Limb (tissue), 2 donors: ENCODE data around the gene FOCAD.

Experiments used
- DNase-seq, 2 donors: peaks; one replicate each; pipeline ENCODE4 v3.0.0-alpha.2; 2016; ENCODE audit errors: extremely low spot score in 2 of 2

The FOCAD gene

DNA sequence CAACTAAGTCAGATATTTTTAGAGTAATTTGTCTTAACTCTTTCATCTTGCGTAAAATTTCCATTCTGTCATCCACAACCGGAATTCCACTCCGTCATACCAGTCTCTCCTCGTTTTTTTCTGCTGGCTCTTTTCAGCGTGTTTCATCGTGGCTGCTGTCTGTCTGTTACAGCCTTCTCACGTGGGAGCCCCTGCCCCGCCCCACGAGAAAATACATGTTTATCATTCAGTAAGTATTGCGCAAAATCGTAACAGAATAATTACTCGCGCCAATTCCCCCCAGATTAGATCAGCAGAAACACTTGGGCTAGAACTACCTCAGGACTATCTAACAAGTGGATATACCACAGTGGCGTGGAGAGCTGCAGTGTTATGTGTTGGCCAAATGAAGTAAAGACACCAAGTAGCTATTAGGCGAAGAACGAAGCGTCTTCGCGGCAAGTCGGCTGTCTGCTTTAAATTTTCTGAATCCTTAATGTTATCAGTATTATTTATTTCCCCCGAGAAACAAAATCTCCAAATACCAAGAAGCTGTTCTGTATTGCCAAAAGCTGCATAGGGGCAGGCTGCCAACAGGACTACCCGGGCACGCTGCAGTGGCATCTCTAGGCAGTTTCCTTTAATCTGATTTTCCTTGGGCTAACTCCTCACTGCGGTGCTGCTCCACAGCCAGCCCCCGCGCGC is 566 bp upstream of the FOCAD start:
- DNase-seq = peak in 1 of 2 donors; percentile 40

- DNase-seq = no peak
Observed at GRCh38 chr9:20684875-20685696, 1.0 kb downstream of the FOCAD start.

- DNase-seq = no peak
Observed at GRCh38 chr9:20685769-20686168, 1.7 kb downstream of the FOCAD start.

- no peak for DNase-seq
Observed at GRCh38 chr9:20689833-20690232, 5.8 kb downstream of the FOCAD start.

DNA sequence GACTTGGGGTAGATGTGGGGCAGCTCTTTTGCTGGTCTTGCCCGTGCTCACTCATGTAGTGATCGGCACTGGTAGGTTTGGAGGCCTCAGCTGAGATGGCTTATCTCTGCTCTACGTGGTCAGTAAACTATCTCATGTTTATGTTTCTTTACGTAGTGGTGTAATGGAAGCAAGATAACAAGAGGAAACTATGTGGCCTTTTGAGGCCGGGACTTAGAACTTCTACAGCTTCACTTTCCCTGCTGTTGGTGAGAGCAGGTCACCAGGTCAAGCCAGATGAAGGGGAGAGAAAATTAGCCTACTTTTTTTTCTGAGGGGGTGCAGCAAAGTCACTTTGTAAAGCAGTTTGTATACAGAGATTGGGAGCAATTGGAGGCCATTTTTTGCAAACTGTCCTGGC is 8.5 kb downstream of the FOCAD start:
- DNase-seq = no peak

GRCh38 chr9:20693068-20693467 is 9.0 kb downstream of the FOCAD start:
- DNase-seq = no peak

GRCh38 chr9:20694248-20694647 is 10.2 kb downstream of the FOCAD start:
- no peak for DNase-seq

DNA sequence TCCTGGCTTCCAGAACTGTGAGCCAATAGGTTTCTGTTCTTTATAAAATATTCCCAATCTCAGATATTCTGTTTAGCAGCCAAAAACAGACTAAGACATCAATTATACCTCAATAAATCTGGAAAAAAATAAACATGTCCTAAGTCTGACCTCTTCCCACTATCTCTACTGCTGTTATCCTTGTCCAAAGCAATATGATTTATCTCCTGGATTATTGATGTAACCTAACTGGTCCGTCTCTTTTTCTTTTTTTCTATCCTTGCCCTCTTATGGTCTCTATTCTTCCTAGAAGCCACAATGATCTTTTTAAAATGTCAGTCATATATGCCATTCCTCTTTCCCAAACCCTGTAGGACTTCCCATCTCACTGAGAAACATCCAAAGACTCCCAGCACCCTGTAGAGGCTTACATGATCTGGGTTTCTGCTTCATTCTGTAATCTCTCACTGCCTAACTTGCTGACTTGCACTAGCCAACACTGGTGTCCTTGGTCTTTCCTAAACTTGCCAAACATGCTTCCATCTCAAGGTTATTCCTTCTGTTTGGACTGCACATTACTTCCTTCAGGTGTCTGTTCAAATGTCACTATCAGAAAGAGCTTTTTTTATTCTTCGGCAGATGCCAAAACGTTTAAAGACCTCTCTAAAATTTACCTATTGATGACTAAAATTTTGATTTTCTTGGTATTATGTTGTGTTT is 13.1 kb downstream of the FOCAD start:
- DNase-seq = no peak

GRCh38 chr9:20698782-20699181 is 14.7 kb downstream of the FOCAD start:
- DNase-seq = no peak

DNA sequence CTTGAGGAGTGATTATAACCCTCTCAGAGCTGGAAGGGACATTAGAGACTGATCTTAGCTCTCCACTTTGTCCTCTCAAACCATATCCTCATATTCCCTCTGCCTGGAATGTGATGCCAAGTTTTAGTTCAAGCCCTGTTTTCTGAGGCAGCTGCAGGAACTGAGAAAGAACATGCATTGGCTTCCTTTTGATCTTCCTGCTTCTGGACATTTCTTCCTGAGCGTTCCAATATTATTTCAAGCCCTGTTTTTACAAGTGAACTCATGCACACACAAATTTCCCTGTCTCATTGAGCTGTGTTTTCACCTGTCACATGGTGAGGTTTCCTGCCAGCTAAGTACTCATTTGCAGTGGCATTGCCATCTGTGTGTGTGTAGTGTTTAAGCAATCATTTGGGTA is 17.0 kb downstream of the FOCAD start:
- DNase-seq = peak in 1 of 2 donors; percentile 36

DNA sequence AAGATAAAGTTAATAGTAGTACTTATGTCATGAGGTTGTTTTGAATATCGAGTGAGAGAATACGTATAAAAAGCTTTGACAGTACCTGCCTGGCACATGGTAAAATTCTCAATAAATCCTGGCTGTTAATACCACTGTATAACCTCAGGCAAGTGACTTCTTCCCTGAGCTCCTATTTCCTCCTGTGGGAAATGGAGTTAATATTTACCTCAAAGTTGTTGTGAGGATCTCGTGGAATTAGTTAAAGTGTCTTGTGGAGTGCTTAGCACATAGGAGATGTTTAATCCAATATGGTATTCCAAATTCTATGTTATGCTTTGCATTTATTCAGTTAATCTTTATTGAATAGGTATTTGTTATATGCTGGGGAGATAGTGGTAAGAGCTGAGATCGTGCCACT is 18.5 kb downstream of the FOCAD start:
- DNase-seq = no peak

DNA sequence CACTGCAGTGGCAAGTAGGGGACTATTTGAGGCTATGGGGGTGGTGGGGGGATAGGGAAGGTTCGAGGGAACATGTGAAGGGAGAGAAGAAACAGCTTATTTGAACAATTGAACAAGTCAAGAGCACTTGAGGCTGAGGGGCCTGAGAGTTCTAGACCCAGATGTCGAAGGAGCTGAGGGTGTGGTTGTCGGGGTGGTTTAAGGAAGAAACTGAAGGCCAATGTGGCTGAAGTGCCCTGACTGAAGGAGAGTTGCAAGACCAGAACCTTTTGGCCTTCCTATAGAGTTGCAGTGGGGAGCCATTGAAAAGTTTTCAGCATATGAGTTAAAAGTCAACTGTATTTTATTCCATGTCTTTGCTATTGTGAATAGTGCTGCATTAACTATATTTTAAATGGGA is 19.1 kb downstream of the FOCAD start:
- no peak for DNase-seq

DNA sequence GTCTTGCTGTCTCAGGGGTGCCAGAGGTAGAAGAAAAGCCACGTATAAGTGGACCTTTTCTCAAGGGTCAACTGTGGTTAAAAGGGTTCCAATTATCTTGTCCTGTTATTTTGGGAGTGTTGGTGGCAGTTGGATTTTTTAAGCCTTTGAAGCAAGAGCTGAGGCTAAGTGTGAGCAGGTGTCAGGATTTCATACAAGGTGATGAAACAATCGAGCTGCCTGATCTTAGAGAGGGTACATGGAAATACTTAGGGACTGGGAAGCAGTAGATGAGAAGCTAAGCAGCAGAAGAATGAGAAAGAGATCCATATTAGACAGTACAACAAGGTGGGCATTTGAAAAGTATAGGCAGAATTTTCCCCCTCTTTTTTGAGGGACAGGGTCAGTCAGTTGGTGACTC is 23.6 kb downstream of the FOCAD start:
- DNase-seq = no peak

DNA sequence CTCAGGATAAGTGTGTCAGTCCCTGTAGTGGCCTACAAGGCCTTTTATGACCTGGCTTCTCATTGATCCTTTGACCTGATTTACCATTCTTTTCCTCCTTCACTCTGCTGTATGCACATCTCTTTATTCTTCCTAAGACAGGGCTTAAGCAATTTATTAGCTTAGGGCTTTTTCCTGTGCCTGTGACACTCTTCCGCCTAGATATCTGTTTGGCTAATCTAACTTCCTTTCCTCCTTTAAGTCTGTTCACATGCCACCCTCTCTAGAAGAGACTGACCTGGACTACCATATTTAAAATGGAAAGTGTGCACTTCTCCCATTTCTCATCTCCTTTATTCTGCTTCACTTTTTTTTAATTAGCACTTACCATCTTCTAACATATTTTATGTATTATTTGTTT is 29.1 kb downstream of the FOCAD start:
- no peak for DNase-seq

GRCh38 chr9:20714442-20715415 is 30.7 kb downstream of the FOCAD start:
- DNase-seq = no peak

DNA sequence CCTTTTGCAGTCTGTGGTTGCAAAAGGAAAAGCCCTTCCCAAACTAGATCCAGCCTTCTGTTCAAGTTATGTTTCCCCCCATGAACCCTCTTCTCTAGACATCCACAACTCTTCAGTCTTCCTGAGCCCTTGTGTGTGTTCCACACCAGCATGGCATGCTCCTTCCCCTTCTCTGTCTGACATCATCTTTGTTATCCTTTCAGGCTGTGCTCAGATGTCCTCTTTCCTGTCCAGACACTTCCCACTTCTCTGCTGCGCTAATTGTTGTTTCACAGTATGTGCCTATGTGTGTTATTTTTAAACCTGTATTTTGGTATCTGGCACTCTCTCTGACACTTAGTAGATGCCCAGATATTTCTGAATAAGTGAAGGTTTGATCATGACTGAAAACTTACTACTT is 38.2 kb downstream of the FOCAD start:
- DNase-seq = no peak

DNA sequence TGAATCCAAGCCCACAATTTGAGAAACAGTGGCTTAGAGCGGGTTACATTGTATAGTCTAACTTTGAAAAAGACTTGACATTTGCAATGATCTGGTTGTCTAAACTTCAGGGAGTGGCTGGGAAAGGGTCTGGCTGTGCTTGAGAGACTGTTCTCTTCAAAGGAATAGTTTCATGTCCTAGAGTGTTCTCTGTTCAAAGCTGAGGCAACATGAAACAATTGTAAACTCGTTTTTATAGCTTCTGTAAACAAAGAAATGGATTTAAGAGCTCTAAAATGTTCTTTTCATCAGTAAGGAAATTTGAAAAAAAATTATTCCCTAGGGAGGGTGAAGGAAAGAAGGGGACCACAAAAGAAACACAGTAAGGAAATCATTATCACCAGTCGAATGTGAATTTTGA is 41.6 kb downstream of the FOCAD start:
- DNase-seq = no peak

DNA sequence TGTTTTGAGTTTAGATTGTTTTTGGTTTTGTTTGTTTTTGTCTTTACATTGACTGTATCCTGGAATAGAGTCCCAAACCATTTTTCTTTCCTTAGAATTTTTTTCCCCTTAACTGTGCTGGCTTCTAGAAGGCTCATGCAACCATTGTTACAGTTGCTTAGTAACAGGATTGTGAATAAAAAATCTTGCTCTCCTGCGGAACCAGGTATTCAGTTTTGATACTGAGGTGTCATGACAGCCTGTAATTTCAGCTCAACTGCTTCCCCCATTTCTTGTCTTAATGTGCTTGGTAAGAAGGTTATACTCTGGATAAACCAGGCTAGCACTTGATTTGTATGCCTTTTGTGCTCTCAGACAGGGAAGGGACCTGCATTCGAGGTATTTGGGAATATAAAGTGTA is 42.1 kb downstream of the FOCAD start:
- no peak for DNase-seq

GRCh38 chr9:20728493-20729220 is 44.6 kb downstream of the FOCAD start:
- DNase-seq = peak in 1 of 2 donors; percentile 13

DNA sequence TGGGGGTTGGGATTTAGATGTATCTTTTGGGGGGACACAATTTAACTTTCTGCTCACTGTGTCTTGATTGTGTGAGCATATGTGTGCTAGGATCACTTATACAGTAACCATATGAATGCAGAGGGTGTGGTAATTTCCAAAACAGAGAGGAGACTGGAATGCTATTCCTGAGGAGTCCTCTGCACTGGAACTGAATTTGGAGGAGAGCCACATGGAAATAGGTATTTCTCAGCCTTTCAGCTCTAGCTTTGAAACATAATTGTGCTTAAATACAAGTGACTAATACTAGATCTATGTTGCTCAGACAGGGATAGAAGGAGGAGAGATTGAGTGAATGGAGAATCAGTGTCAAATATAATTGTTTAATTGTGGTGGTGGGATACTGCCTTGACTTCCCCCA is 45.5 kb downstream of the FOCAD start:
- DNase-seq = no peak

DNA sequence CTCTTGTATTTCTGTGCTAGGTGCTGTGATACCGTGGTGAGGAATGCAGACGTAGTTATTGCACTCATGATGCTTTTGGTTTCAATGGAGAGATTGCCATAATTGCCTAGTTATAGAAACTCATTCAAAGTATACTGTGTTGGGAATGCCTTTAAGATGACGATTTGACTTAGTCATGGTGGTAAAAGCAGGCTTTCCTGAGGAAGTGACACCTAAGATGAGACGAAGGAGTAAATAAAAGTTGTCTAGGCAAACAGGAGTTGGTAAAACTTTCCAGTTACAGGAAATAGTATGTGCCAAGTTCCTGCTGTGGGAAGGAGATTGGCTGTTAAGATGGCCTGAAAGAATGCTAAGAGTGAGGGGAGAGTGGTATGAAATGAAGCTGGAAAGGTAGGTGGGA is 48.1 kb downstream of the FOCAD start:
- DNase-seq = no peak
